ENCODE measurements around the gene HOGA1. TPM values are rescaled to one million over a fixed set of nuclear protein-coding genes. Genes with fewer than 3 reads are reported as not detected.
"Not testable (repeated sequence)": the region's sequence is repeated elsewhere in the genome, so short reads cannot be mapped to it uniquely, and the experiment has no call there.

Gene HOGA1
- total and polyA plus RNA-seq, 2 of the 13 experiments (the other 11 are each of a cell fraction or from before 2014, with no cell fraction given): 7.6 to 19.5 TPM

DNA sequence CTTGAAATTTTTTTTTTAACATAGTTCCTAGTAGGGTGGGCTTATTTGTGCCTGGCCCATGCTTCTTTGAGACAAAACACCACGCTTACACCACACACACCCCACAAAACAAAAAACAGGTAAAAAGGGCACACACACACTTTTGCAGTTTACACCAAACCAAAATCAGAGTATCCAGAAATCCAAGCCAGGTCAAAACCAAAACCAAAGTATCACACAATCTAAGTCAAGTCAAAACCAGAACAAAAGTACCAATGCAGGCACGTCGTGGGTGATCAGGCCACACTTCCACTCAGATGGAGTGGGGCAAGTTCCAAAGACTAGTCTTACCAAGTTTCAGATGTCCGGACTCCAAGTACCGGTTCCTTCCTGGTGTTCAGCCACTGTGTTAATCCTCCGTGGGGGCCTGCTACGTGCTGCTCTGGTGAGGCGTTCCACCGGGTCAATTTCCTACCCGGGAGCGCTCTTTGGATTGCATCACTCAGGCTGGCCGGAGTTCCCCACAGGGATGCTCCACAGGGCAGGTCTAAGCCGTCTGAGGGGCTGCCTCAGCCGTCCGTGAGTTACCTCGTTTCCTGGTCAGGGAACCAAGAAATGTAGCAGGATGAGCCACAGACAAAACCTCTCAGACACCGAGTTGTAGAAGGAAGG, 23.3 kb upstream of the HOGA1 start:
- H2AFZ ChIP-seq (ENCODE audit: low read length); intact Hi-C loops (cut with micrococcal nuclease; ENCODE audit: unreplicated experiment); in situ Hi-C loops (cut with HindIII; ENCODE audit: extremely low pct_ligation_motif_present, low pct_unique_long_range_greater_than_20kb); H4K20me1 ChIP-seq (ENCODE audit: insufficient read depth, low read length); H3K9me3 ChIP-seq (ENCODE audit: low read length); FAIRE-seq; POLR2A ChIA-PET; CTCF ChIA-PET (ENCODE audit: low intra/inter-chr PET ratio, low total read pairs); H3K27me3 ChIP-seq (ENCODE audit: control insufficient read depth in 1 of 2, insufficient read depth in 2 of 2, low read length in 2 of 2); H3K36me3 ChIP-seq (replicated peaks in 1 of 2; ENCODE audit: control insufficient read depth in 1 of 2, insufficient read depth in 2 of 2, low read length in 2 of 2); H3K79me2 ChIP-seq (ENCODE audit: insufficient read depth, low read length); H3K27ac ChIP-seq (ENCODE audit: extremely low read length, insufficient read depth, low read length): not testable (repeated sequence)
- peak overlapping the region; percentile 52 to 66 (median 55); a peak in 5 of 6 replicates for H3K4me3 ChIP-seq (replicated peaks in 1 of 3; ENCODE audit: insufficient read depth in 1 of 3, low read depth in 2 of 3, low read length in 3 of 3)
- 19% methylated on average over 12 of the region's 17 CpGs for WGBS (ENCODE audit: low lambda C conversion rate)
- BruUV-seq (replicated peaks): TSS peak; percentile 88
- H3K4me1 ChIP-seq (ENCODE audit: insufficient read depth, low read length): peaks cover 15% of the 10 kb centered on the region; the same call in 1 of the 2 replicates
- peak overlapping the region; percentile 52; the same call in 1 of the 2 replicates for H3K9ac ChIP-seq (ENCODE audit: insufficient read depth, low read depth, low read length)
- DNase-seq (ENCODE audit: low spot score): peak; percentile 27
- ATAC-seq: peak; percentile 80
- peak overlapping the region; percentile 62 for H3K4me2 ChIP-seq (ENCODE audit: low read depth, low read length)
- TF ChIP-seq KMT2A (CRISPR knock-in tag; IDR thresholded peaks at IDR 0.05) (peak; percentile 45; the same call in 1 of the 2 replicates), SALL1 (CRISPR knock-in tag; IDR thresholded peaks at IDR 0.05) (peak; percentile 36; the same call in 1 of the 2 replicates), CEBPB (IDR thresholded peaks at IDR 0.05; ENCODE audit: borderline replicate concordance, low read depth, low read length) (peak; percentile 93), HOXA3 (CRISPR knock-in tag; IDR thresholded peaks at IDR 0.05) (0 out of 2 replicates have a peak, but pooled peaks have one; percentile 17), ZFX (CRISPR knock-in tag; IDR thresholded peaks at IDR 0.05; ENCODE audit: low read depth) (peak; percentile 44; the same call in 1 of the 2 replicates), PITX1 (CRISPR knock-in tag; IDR thresholded peaks at IDR 0.05) (peak; percentile 69), POLR2A (IDR thresholded peaks at IDR 0.05; ENCODE audit: insufficient read depth in 1 of 2, low read depth in 2 of 2, low read length in 2 of 2) (peak in 1 of 2 experiments; percentile 37; a peak in 1 of 4 replicates), PHF8 (CRISPR knock-in tag; IDR thresholded peaks at IDR 0.05) (peak; percentile 26; the same call in 1 of the 2 replicates), CBX5 (CRISPR knock-in tag; IDR thresholded peaks at IDR 0.05; ENCODE audit: borderline replicate concordance) (peak; percentile 63; the same call in 1 of the 2 replicates), HNF4A (CRISPR knock-in tag; IDR thresholded peaks at IDR 0.05) (0 out of 2 replicates have a peak, but pooled peaks have one; percentile 26), SAP130 (CRISPR knock-in tag; IDR thresholded peaks at IDR 0.05; ENCODE audit: low read depth) (peak; percentile 34; the same call in 1 of the 2 replicates), KDM2A (CRISPR knock-in tag; IDR thresholded peaks at IDR 0.05; ENCODE audit: borderline replicate concordance, low read depth) (0 out of 2 replicates have a peak, but pooled peaks have one; percentile 19), YEATS4 (CRISPR knock-in tag; IDR thresholded peaks at IDR 0.05; ENCODE audit: borderline replicate concordance) (peak; percentile 65; the same call in 1 of the 2 replicates), GATAD2A (CRISPR knock-in tag; IDR thresholded peaks at IDR 0.05) (peak; percentile 25; the same call in 1 of the 2 replicates), ZNF232 (CRISPR knock-in tag; IDR thresholded peaks at IDR 0.05; ENCODE audit: borderline replicate concordance) (peak; percentile 54; the same call in 1 of the 2 replicates)
- TF ChIP-seq, protein P1, sequence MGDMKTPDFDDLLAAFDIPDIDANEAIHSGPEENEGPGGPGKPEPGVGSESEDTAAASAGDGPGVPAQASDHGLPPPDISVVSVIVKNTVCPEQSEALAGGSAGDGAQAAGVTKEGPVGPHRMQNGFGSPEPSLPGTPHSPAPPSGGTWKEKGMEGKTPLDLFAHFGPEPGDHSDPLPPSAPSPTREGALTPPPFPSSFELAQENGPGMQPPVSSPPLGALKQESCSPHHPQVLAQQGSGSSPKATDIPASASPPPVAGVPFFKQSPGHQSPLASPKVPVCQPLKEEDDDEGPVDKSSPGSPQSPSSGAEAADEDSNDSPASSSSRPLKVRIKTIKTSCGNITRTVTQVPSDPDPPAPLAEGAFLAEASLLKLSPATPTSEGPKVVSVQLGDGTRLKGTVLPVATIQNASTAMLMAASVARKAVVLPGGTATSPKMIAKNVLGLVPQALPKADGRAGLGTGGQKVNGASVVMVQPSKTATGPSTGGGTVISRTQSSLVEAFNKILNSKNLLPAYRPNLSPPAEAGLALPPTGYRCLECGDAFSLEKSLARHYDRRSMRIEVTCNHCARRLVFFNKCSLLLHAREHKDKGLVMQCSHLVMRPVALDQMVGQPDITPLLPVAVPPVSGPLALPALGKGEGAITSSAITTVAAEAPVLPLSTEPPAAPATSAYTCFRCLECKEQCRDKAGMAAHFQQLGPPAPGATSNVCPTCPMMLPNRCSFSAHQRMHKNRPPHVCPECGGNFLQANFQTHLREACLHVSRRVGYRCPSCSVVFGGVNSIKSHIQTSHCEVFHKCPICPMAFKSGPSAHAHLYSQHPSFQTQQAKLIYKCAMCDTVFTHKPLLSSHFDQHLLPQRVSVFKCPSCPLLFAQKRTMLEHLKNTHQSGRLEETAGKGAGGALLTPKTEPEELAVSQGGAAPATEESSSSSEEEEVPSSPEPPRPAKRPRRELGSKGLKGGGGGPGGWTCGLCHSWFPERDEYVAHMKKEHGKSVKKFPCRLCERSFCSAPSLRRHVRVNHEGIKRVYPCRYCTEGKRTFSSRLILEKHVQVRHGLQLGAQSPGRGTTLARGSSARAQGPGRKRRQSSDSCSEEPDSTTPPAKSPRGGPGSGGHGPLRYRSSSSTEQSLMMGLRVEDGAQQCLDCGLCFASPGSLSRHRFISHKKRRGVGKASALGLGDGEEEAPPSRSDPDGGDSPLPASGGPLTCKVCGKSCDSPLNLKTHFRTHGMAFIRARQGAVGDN (CRISPR knock-in tag; IDR thresholded peaks at IDR 0.05): peak; percentile 73
- TF ChIP-seq, protein P2, sequence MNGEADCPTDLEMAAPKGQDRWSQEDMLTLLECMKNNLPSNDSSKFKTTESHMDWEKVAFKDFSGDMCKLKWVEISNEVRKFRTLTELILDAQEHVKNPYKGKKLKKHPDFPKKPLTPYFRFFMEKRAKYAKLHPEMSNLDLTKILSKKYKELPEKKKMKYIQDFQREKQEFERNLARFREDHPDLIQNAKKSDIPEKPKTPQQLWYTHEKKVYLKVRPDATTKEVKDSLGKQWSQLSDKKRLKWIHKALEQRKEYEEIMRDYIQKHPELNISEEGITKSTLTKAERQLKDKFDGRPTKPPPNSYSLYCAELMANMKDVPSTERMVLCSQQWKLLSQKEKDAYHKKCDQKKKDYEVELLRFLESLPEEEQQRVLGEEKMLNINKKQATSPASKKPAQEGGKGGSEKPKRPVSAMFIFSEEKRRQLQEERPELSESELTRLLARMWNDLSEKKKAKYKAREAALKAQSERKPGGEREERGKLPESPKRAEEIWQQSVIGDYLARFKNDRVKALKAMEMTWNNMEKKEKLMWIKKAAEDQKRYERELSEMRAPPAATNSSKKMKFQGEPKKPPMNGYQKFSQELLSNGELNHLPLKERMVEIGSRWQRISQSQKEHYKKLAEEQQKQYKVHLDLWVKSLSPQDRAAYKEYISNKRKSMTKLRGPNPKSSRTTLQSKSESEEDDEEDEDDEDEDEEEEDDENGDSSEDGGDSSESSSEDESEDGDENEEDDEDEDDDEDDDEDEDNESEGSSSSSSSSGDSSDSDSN (CRISPR knock-in tag; IDR thresholded peaks at IDR 0.05): 0 out of 2 replicates have a peak, but pooled peaks have one; percentile 58

All from HepG2 (cell line).